HCT116 (cell line): ENCODE data around the gene LCK. TPM values are rescaled to one million over a fixed set of nuclear protein-coding genes. Genes with fewer than 3 reads are reported as not detected.

ENCODE experiments used
- ATAC-seq: fragments of 200-7000 bp; cut with Tn5 transposase; 2 replicates; pipeline ENCODE4 v1.9.1; 2020; ENCODE audit warnings: mild to moderate bottlenecking, moderate library complexity
- Bru-seq: library from RNA; stranded (reverse); fragments of 400-500 nt; gene quantifications from one replicate; lab custom pipeline; 2021; lab: Mats Ljungman, UMichigan
- BruChase-seq, 2 experiments: library from RNA; stranded (reverse); fragments of 400-500 nt; gene quantifications; one replicate each; lab custom pipeline; 2021; lab: Mats Ljungman, UMichigan
- BruUV-seq: library from RNA; stranded (reverse); fragments of 400-500 nt; replicated peaks from 2 replicates; lab custom pipeline; 2021; lab: Mats Ljungman, UMichigan
- CTCF ChIA-PET: fragments of 300-600 bp; sonication (Branson Sonifier 250); formaldehyde crosslinking; loops from one replicate; lab custom pipeline; 2021; ENCODE audit warnings: antibody characterized with exemption; lab: Charles Lee
- POLR2A ChIA-PET: fragments of 300-600, 350-600 bp; sonication (Branson Sonifier 250); formaldehyde crosslinking; loops from one replicate; lab custom pipeline; 2021; ENCODE audit warnings: antibody characterized with exemption; lab: Charles Lee
- RAD21 ChIA-PET, 2 experiments: fragments of 300-600 bp; sonication (Branson Sonifier 250); formaldehyde crosslinking; loops; one replicate each; lab custom pipeline; 2023; ENCODE audit warnings: low total read pairs in 2 of 2; ENCODE audit not compliant: uncharacterized antibody in 2 of 2, unreplicated experiment in 2 of 2, low non-redundant PET in 1 of 2; lab: Charles Lee
- DNase-seq: peaks from one replicate; pipeline ENCODE4 v3.0.0-alpha.2; 2010; ENCODE audit warnings: low read depth, low spot score
- H2AFZ ChIP-seq: fragments of 200-600 bp; shearing (Covaris generic), sonication (generic); 2 replicates; pipeline ENCODE4 v1.6.1; 2017; ENCODE audit warnings: low read depth, mixed run types, mixed read lengths, antibody characterized with exemption, low read length; ENCODE audit not compliant: poor library complexity, severe bottlenecking
- H3K27ac ChIP-seq: 2 replicates; pipeline ENCODE4 v1.5.1; 2012; ENCODE audit warnings: low read depth, low read length
- H3K27me3 ChIP-seq: fragments of 200-600 bp; sonication (generic); 2 replicates; pipeline ENCODE4 v1.6.1; 2016; ENCODE audit warnings: mixed run types, low read length, mixed read lengths; ENCODE audit not compliant: insufficient read depth
- H3K36me3 ChIP-seq, 2 experiments: fragments of 200-500 bp in 1 of 2; fragments of 200-600 bp in 1 of 2; sonication (Bioruptor generic) in 1 of 2; sonication (generic) in 1 of 2; 2 replicates each; pipeline versions ENCODE4 v1.5.1 to v1.6.1; 2014 to 2016; ENCODE audit warnings: low read length in 2 of 2, inconsistent platforms in 1 of 2, mixed read lengths in 1 of 2, mixed run types in 1 of 2; ENCODE audit not compliant: insufficient read depth in 2 of 2, control insufficient read depth in 1 of 2
- H3K4me1 ChIP-seq, 2 experiments: fragments of 200-600 bp in 1 of 2; sonication (generic) in 1 of 2; 2 replicates each; pipeline versions ENCODE4 v1.5.1 to v1.6.1; 2012 to 2017; ENCODE audit warnings: low read length in 2 of 2, inconsistent platforms in 1 of 2, mild to moderate bottlenecking in 1 of 2, mixed read lengths in 1 of 2, mixed run types in 1 of 2, moderate library complexity in 1 of 2; ENCODE audit not compliant: insufficient read depth in 2 of 2, control insufficient read depth in 1 of 2
- H3K4me2 ChIP-seq: fragments of 200-600 bp; sonication (generic); 2 replicates; pipeline ENCODE4 v1.6.1; 2017; ENCODE audit warnings: mixed run types, low read length, mixed read lengths
- H3K4me3 ChIP-seq, 2 experiments: fragments of 200-600 bp in 1 of 2; sonication (generic) in 1 of 2; replicated peaks in 1 of 2; 2 replicates each; pipeline ENCODE4 v1.5.1; 2011 to 2016; ENCODE audit warnings: low read length in 2 of 2, control low read depth in 1 of 2, low read depth in 1 of 2, mild to moderate bottlenecking in 1 of 2, mixed read lengths in 1 of 2, mixed run types in 1 of 2
- H3K79me2 ChIP-seq: fragments of 200-600 bp; sonication (generic); 2 replicates; pipeline ENCODE4 v1.6.1; 2017; ENCODE audit warnings: mild to moderate bottlenecking, mixed run types, low read length, moderate library complexity, mixed read lengths; ENCODE audit not compliant: insufficient read depth
- H3K9ac ChIP-seq: fragments of 200-600 bp; sonication (generic); 2 replicates; pipeline ENCODE4 v1.6.1; 2016; ENCODE audit warnings: low read length, mixed read lengths
- H3K9me2 ChIP-seq: fragments of 200-600 bp; sonication (generic), shearing (Covaris generic); 2 replicates; pipeline ENCODE4 v1.6.1; 2017; ENCODE audit warnings: mixed run types, mild to moderate bottlenecking, moderate library complexity; ENCODE audit not compliant: insufficient read depth
- H3K9me3 ChIP-seq, 2 experiments: fragments of 200-500 bp in 1 of 2; fragments of 200-600 bp in 1 of 2; sonication (Bioruptor generic) in 1 of 2; sonication (generic) in 1 of 2; 2 replicates each; pipeline ENCODE4 v1.6.1; 2014 to 2017; ENCODE audit warnings: low read length in 2 of 2, mixed read lengths in 2 of 2, inconsistent platforms in 1 of 2, low read depth in 1 of 2, mild to moderate bottlenecking in 1 of 2, mixed run types in 1 of 2, moderate library complexity in 1 of 2; ENCODE audit not compliant: control insufficient read depth in 1 of 2, insufficient read depth in 1 of 2
- H4K20me1 ChIP-seq: fragments of 200-600 bp; sonication (generic), shearing (Covaris generic); 2 replicates; pipeline ENCODE4 v1.6.1; 2017; ENCODE audit warnings: mixed run types, mild to moderate bottlenecking, moderate library complexity; ENCODE audit not compliant: insufficient read depth
- CBX3 ChIP-seq: IDR thresholded peaks from 2 replicates; pipeline ENCODE4 v1.6.1; 2012; ENCODE audit warnings: low read depth
- CEBPB ChIP-seq: IDR thresholded peaks from 2 replicates; pipeline ENCODE4 v1.6.1; 2012; ENCODE audit warnings: low read depth
- EGR1 ChIP-seq: IDR thresholded peaks from 2 replicates; pipeline ENCODE4 v1.6.1; 2012; ENCODE audit warnings: low read depth
- EZH2 ChIP-seq: fragments of 200-600 bp; sonication (generic); IDR thresholded peaks from 2 replicates; pipeline ENCODE4 v1.6.1; 2017; ENCODE audit warnings: antibody characterized with exemption, mixed run types
- FOSL1 ChIP-seq: IDR thresholded peaks from 2 replicates; pipeline ENCODE4 v1.6.1; 2012; ENCODE audit warnings: low read depth
- JUND ChIP-seq: IDR thresholded peaks from 2 replicates; pipeline ENCODE4 v1.6.1; 2012
- SIN3A ChIP-seq: IDR thresholded peaks from 2 replicates; pipeline ENCODE4 v1.6.1; 2012; ENCODE audit warnings: low read depth
- SRF ChIP-seq: IDR thresholded peaks from 2 replicates; pipeline ENCODE4 v1.6.1; 2012; ENCODE audit warnings: low read depth
- ZFX ChIP-seq: fragments of 450-650 bp; IDR thresholded peaks from 2 replicates; pipeline ENCODE4 v1.6.1; 2017
- ZNF274 ChIP-seq: fragments of 200-500 bp; sonication (Bioruptor generic); IDR thresholded peaks from 2 replicates; pipeline ENCODE4 v1.6.1; 2014; ENCODE audit warnings: mild to moderate bottlenecking, low read depth, low read length, inconsistent platforms
- intact Hi-C: fragments of 100-400 bp; cut with micrococcal nuclease; formaldehyde crosslinking; loops from 2 replicates; pipeline ENCODE4 v1.10.0; 2022
- long read RNA-seq: library from polyadenylated mRNA; unstranded; transcript quantifications from one replicate; pipeline ENCODE4 v2.0.0, GENCODE V29; 2021; ENCODE audit not compliant: unreplicated experiment
- polyA plus RNA-seq: library from polyadenylated mRNA; unstranded; fragments of >200 nt; gene quantifications from 2 replicates; pipeline ENCODE4 v1.2.1, GENCODE V29; 2012; ENCODE audit warnings: missing spikeins
- total RNA-seq: library from RNA; stranded (reverse); gene quantifications from one replicate; pipeline ENCODE4 v1.2.1, GENCODE V29; 2021; ENCODE audit not compliant: unreplicated experiment
- TF ChIP-seq, protein P1 (sequence below), 3 experiments: fragments of 200-600 bp in 1 of 3; sonication (generic) in 1 of 3; IDR thresholded peaks in 2 of 3; conservative IDR thresholded peaks in 1 of 3; 2 replicates each; pipeline ENCODE4 v1.5.1; 2012 to 2017; ENCODE audit warnings: low read depth in 2 of 3, low read length in 2 of 3, antibody characterized with exemption in 1 of 3, borderline replicate concordance in 1 of 3, control low read depth in 1 of 3, mild to moderate bottlenecking in 1 of 3, mixed read lengths in 1 of 3, mixed run types in 1 of 3, moderate library complexity in 1 of 3; ENCODE audit not compliant: insufficient read depth in 1 of 3

The LCK gene
- total RNA-seq (0.79 TPM), Bru-seq, nascent RNA (percentile 6 among the genes with signal in this experiment), BruChase-seq, experiment 1, labeled RNA remaining after a 6-hour chase (percentile 9 among the genes with signal in this experiment), BruChase-seq, experiment 2, labeled RNA remaining after a 2-hour chase (percentile 9 among the genes with signal in this experiment)
- 0.49 and 1.2 TPM in 2 replicates for polyA plus RNA-seq
- long read RNA-seq, partial matches to known transcripts = 0 of 1 reads
- long read RNA-seq, other reads (novel, unspliced or antisense) = 0 of 1 reads

DNA sequence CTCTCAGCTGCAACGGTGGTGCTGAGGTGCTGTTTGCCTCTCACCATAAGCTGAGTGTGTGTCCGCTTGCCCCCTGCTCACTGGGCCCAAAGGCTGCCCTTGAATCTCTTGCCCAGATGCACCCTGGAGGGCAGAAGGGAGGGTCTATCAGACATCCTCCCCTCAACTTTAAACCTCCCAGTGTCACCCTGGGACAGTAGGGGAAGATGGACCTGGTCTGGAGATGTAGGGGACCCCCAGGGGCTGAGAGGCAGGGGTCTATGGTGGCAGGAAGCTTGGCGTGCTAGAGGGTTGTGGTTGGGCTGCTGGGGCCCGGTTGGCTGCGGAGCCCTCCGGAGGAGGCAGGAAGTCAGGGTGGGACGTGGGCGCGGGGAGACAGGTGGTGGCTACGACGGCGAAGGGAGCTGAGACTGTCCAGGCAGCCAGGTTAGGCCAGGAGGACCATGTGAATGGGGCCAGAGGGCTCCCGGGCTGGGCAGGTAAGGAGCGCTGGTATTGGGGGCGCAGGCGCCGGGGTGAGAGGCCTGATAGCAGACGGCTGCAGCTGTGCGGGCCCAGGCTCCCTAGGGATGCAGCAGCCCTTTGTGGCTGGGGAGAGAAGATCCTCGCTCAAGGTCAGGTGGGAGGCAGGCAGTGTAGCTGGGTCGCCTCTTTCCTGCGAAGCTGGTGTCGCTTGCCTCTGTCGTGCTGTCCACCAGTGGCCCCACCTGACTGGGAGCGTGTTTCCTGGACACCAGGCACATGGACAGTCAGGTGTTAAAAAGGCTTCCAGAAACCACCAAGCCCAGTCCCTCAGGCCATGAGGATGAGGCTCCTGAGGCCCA, at the start of gene LCK:
LCK (plus strand) TSS at position 373 of the 824 bp plus-strand sequence. CDS start 23,065 bp downstream, outside the sequence.
- ChIA-PET POLR2A (no interaction called here), RAD21 (no interaction called here), CTCF (no interaction called here)
- Histone ChIP-seq H3K27ac (no peak within 1 kb of the TSS), H3K4me3 (no peak within 1 kb of the TSS), H3K79me2 (no peaks in the 10 kb centered on the region), H3K4me1 (peaks cover 0 to 16% of the 10 kb centered on the region in 2 experiments; a peak in 3 of 4 replicates), H3K27me3 (no peaks in the 10 kb centered on the region), H3K9me2 (no peaks in the 10 kb centered on the region), H4K20me1 (no peaks in the 10 kb centered on the region), H3K4me2 (no peak within 1 kb of the TSS), H2AFZ (no peak within 1 kb of the TSS), H3K9me3 (no peaks in the 10 kb centered on the region), H3K36me3 (no peaks in the 10 kb centered on the region), H3K9ac (no peak within 1 kb of the TSS)
- no TSS peak for BruUV-seq
- intact Hi-C loops = no loop called here
- no peak for TF ChIP-seq CEBPB
- TF ChIP-seq EGR1 = no peak
- TF ChIP-seq JUND = no peak
- TF ChIP-seq SIN3A = no peak
- no peak for TF ChIP-seq CBX3
- TF ChIP-seq, protein P1, sequence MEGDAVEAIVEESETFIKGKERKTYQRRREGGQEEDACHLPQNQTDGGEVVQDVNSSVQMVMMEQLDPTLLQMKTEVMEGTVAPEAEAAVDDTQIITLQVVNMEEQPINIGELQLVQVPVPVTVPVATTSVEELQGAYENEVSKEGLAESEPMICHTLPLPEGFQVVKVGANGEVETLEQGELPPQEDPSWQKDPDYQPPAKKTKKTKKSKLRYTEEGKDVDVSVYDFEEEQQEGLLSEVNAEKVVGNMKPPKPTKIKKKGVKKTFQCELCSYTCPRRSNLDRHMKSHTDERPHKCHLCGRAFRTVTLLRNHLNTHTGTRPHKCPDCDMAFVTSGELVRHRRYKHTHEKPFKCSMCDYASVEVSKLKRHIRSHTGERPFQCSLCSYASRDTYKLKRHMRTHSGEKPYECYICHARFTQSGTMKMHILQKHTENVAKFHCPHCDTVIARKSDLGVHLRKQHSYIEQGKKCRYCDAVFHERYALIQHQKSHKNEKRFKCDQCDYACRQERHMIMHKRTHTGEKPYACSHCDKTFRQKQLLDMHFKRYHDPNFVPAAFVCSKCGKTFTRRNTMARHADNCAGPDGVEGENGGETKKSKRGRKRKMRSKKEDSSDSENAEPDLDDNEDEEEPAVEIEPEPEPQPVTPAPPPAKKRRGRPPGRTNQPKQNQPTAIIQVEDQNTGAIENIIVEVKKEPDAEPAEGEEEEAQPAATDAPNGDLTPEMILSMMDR (IDR thresholded peaks at IDR 0.05 in 2 of 3, conservative IDR thresholded peaks at IDR 0.05 in 1 of 3; ENCODE audit: borderline replicate concordance in 1 of 3, insufficient read depth in 1 of 3, low read depth in 2 of 3, low read length in 2 of 3) = no peak
- TF ChIP-seq SRF = no peak
- TF ChIP-seq FOSL1 = no peak
- TF ChIP-seq EZH2 = no peak
- no peak for TF ChIP-seq ZFX
- TF ChIP-seq ZNF274 = no peak
- DNase-seq (no peak), ATAC-seq (no peak)
